HepG2 (cell line): ENCODE results near the gene ISG20L2. TPM values are rescaled to one million over a fixed set of nuclear protein-coding genes. Genes with fewer than 3 reads are reported as not detected.

Experiments used
- ARHGAP35 ChIP-seq: sonication (generic); formaldehyde crosslinking; IDR thresholded peaks from 2 replicates; pipeline ENCODE4 v1.9.0; 2022; ENCODE audit warnings: mild to moderate bottlenecking, inconsistent platforms, moderate library complexity, missing genetic modification reagents, borderline replicate concordance
- CBX5 ChIP-seq: sonication (generic); formaldehyde crosslinking; IDR thresholded peaks from 2 replicates; pipeline ENCODE4 v1.4.0; 2020; ENCODE audit warnings: missing genetic modification reagents, borderline replicate concordance
- CERS6 ChIP-seq: sonication (generic); formaldehyde crosslinking; IDR thresholded peaks from 2 replicates; pipeline ENCODE4 v1.5.0; 2020; ENCODE audit warnings: missing genetic modification reagents
- DDIT3 ChIP-seq: sonication (generic); formaldehyde crosslinking; IDR thresholded peaks from 2 replicates; pipeline ENCODE4 v1.4.0; 2020; ENCODE audit warnings: mild to moderate bottlenecking, missing genetic modification reagents
- E2F1 ChIP-seq: sonication (generic); formaldehyde crosslinking; IDR thresholded peaks from 2 replicates; pipeline ENCODE4 v1.5.0; 2020; ENCODE audit warnings: missing genetic modification reagents
- FOSL1 ChIP-seq: sonication (generic); formaldehyde crosslinking; IDR thresholded peaks from 2 replicates; pipeline ENCODE4 v1.9.0; 2021; ENCODE audit warnings: missing genetic modification reagents, borderline replicate concordance
- FOXC1 ChIP-seq: sonication (generic); formaldehyde crosslinking; IDR thresholded peaks from 2 replicates; pipeline ENCODE4 v1.8.0; 2022; ENCODE audit warnings: mild to moderate bottlenecking, missing genetic modification reagents, borderline replicate concordance
- MAFG ChIP-seq: sonication (generic); formaldehyde crosslinking; IDR thresholded peaks from 2 replicates; pipeline ENCODE4 v1.5.1; 2020; ENCODE audit warnings: mild to moderate bottlenecking, missing genetic modification reagents
- NFRKB ChIP-seq: fragments of 450-650 bp; IDR thresholded peaks from 2 replicates; pipeline ENCODE4 v1.6.1; 2017
- NRL ChIP-seq: sonication (generic); formaldehyde crosslinking; IDR thresholded peaks from 2 replicates; pipeline ENCODE4 v1.5.0; 2020; ENCODE audit warnings: missing genetic modification reagents, mild to moderate bottlenecking, moderate library complexity, borderline replicate concordance
- SSRP1 ChIP-seq: IDR thresholded peaks from 2 replicates; pipeline ENCODE4 v1.6.1; 2016; ENCODE audit warnings: control low read depth
- TCF12 ChIP-seq, 2 experiments: fragments of 450-650 bp in 1 of 2; sonication (generic) in 1 of 2; formaldehyde crosslinking in 1 of 2; IDR thresholded peaks; 2 replicates each; pipeline versions ENCODE4 v1.6.1 to v1.8.0; 2017 to 2022; ENCODE audit warnings: antibody characterized with exemption in 1 of 2, mild to moderate bottlenecking in 1 of 2, missing genetic modification reagents in 1 of 2, moderate library complexity in 1 of 2
- YY1 ChIP-seq: IDR thresholded peaks from 2 replicates; pipeline ENCODE4 v1.6.1; 2011; ENCODE audit warnings: low read length, low read depth, moderate library complexity, mild to moderate bottlenecking; ENCODE audit not compliant: insufficient read depth, insufficient replicate concordance
- ZBTB42 ChIP-seq: sonication (generic); formaldehyde crosslinking; IDR thresholded peaks from 2 replicates; pipeline ENCODE4 v1.5.0; 2020; ENCODE audit warnings: mild to moderate bottlenecking, missing genetic modification reagents
- ZFP41 ChIP-seq: sonication (generic); formaldehyde crosslinking; IDR thresholded peaks from 2 replicates; pipeline ENCODE4 v1.4.0; 2020; ENCODE audit warnings: mild to moderate bottlenecking, missing genetic modification reagents, borderline replicate concordance
- ZMAT5 ChIP-seq: sonication (generic); formaldehyde crosslinking; IDR thresholded peaks from 2 replicates; pipeline ENCODE4 v1.5.0; 2020; ENCODE audit warnings: mild to moderate bottlenecking, low read depth, missing genetic modification reagents, borderline replicate concordance
- ZNF275 ChIP-seq: sonication (generic); formaldehyde crosslinking; IDR thresholded peaks from 2 replicates; pipeline ENCODE4 v1.8.0; 2022; ENCODE audit warnings: missing genetic modification reagents, mild to moderate bottlenecking, inconsistent platforms, borderline replicate concordance
- ZNF414 ChIP-seq: sonication (generic); formaldehyde crosslinking; IDR thresholded peaks from 2 replicates; pipeline ENCODE4 v1.5.0; 2020; ENCODE audit warnings: missing genetic modification reagents
- ZNF605 ChIP-seq: sonication (generic); formaldehyde crosslinking; IDR thresholded peaks from 2 replicates; pipeline ENCODE4 v1.8.0; 2022; ENCODE audit warnings: mild to moderate bottlenecking, missing genetic modification reagents
- ZNF710 ChIP-seq: sonication (generic); formaldehyde crosslinking; IDR thresholded peaks from 2 replicates; pipeline ENCODE4 v1.5.0; 2020; ENCODE audit warnings: mild to moderate bottlenecking, missing genetic modification reagents, borderline replicate concordance
- polyA plus RNA-seq, 8 experiments: library from polyadenylated mRNA; depleted of rRNA in 3 of 8; stranded (reverse) in 7 of 8; unstranded in 1 of 8; fragments of >200 nt; fragmentation: Illumina TruSeq in 4 of 8; extraction: Trizol in 4 of 8; gene quantifications; 2 replicates each; pipeline versions ENCODE4 v1.2.1 to v1.2.3, GENCODE V29; 2011 to 2016; ENCODE audit warnings: low read depth in 4 of 8, missing spikeins in 1 of 8, mixed read lengths in 1 of 8; ENCODE audit not compliant: insufficient read depth in 1 of 8
- total RNA-seq, 5 experiments: library from RNA; depleted of rRNA; stranded (reverse); fragments of >200 nt; fragmentation: Illumina TruSeq; extraction: Trizol; gene quantifications; 2 replicates each; pipeline ENCODE4 v1.2.3, GENCODE V29; 2016; ENCODE audit warnings: low read depth in 1 of 5

The ISG20L2 gene
- total and polyA plus RNA-seq, 2 of the 13 experiments (the other 11 are each of a cell fraction or from before 2014, with no cell fraction given): 19.8 to 21.3 TPM

GRCh38 chr1:156767101-156767878 lies 38.7 kb upstream of the ISG20L2 start, which contains the start of gene PRCC (continued):
- no peak for TF ChIP-seq CERS6 (CRISPR knock-in tag)
- no peak; the same call in 1 of the 2 replicates for TF ChIP-seq ZNF275 (CRISPR knock-in tag)
- peak; percentile 76 for TF ChIP-seq NFRKB
- peak; percentile 93; the same call in 1 of the 2 replicates for TF ChIP-seq FOXC1 (CRISPR knock-in tag)
- TF ChIP-seq NRL (CRISPR knock-in tag): no peak
- no peak for TF ChIP-seq TCF12 (IDR thresholded peaks at IDR 0.05)
- no peak for TF ChIP-seq TCF12 (CRISPR knock-in tag; IDR thresholded peaks at IDR 0.05)
- peak; percentile 95 for TF ChIP-seq YY1
- no peak for TF ChIP-seq FOSL1 (CRISPR knock-in tag)
- 0 out of 2 replicates have a peak, but pooled peaks have one; percentile 44 for TF ChIP-seq ZFP41 (CRISPR knock-in tag)
- TF ChIP-seq ZNF710 (CRISPR knock-in tag): no peak
- TF ChIP-seq ZBTB42 (CRISPR knock-in tag): peak; percentile 64; the same call in 1 of the 2 replicates
- TF ChIP-seq MAFG (CRISPR knock-in tag): no peak
- no peak; the same call in 1 of the 2 replicates for TF ChIP-seq CBX5 (CRISPR knock-in tag)
- TF ChIP-seq ZNF414 (CRISPR knock-in tag): peak; percentile 88
- no peak for TF ChIP-seq ARHGAP35 (CRISPR knock-in tag)
- TF ChIP-seq DDIT3 (CRISPR knock-in tag): peak; percentile 31; the same call in 1 of the 2 replicates
- TF ChIP-seq ZMAT5: no peak
- no peak for TF ChIP-seq SSRP1 (CRISPR knock-in tag)
- TF ChIP-seq E2F1 (CRISPR knock-in tag): no peak; the same call in none of the 2 replicates
- 0 out of 2 replicates have a peak, but pooled peaks have one; percentile 53 for TF ChIP-seq ZNF605 (CRISPR knock-in tag)
